ENCODE data around the gene SLC33A1.
"Not testable (repeated sequence)": the region's sequence is repeated elsewhere in the genome, so short reads cannot be mapped to it uniquely, and the experiment has no call there.

SLC33A1 gene

GRCh38 chr3:155863072-155863784 lies 9.0 kb upstream of the SLC33A1 start:
- Histone ChIP-seq H3K27ac (no peak overlapping the region), H3K4me3 (no peak overlapping the region)

- H3K27ac ChIP-seq = peak overlapping the region in 1 of 21 experiments; percentile 42
- H3K4me3 ChIP-seq = not testable (repeated sequence)
Measured at GRCh38 chr3:155862290-155862982, 8.2 kb upstream of the SLC33A1 start.

- Histone ChIP-seq H3K27ac (peak overlapping the region in 1 of 21 experiments; percentile 42), H3K4me3 (no peak overlapping the region)
Measured at GRCh38 chr3:155861476-155862183, 7.4 kb upstream of the SLC33A1 start.

GRCh38 chr3:155860424-155860823 lies 6.2 kb upstream of the SLC33A1 start:
- H3K27ac ChIP-seq, H3K4me3 ChIP-seq: not testable (repeated sequence)

GRCh38 chr3:155859859-155860258 lies 5.6 kb upstream of the SLC33A1 start:
- no peak overlapping the region for H3K27ac ChIP-seq
- H3K4me3 ChIP-seq = no peak overlapping the region

GRCh38 chr3:155853214-155854140 lies 750 bp downstream of the SLC33A1 start:
- peak overlapping the region; percentile 6 to 98 (median 91) for H3K27ac ChIP-seq
- H3K4me3 ChIP-seq = peak overlapping the region; percentile 54 to 95 (median 82)

GRCh38 chr3:155852341-155852740 lies 1.9 kb downstream of the SLC33A1 start:
- peak overlapping the region; percentile 54 to 95 (median 82) for H3K4me3 ChIP-seq
- H3K27ac ChIP-seq = peak overlapping the region in 5 of 21 experiments; percentile 15 to 98 (median 94)

GRCh38 chr3:155849404-155849803 lies 4.8 kb downstream of the SLC33A1 start:
- not testable (repeated sequence) for H3K4me3 ChIP-seq, H3K27ac ChIP-seq

GRCh38 chr3:155847993-155848392 lies 6.2 kb downstream of the SLC33A1 start:
- Histone ChIP-seq H3K27ac (no peak overlapping the region), H3K4me3 (no peak overlapping the region)

GRCh38 chr3:155846119-155846518 lies 8.1 kb downstream of the SLC33A1 start:
- Histone ChIP-seq H3K4me3 (no peak overlapping the region), H3K27ac (no peak overlapping the region)

GRCh38 chr3:155843569-155843968 lies 10.7 kb downstream of the SLC33A1 start:
- Histone ChIP-seq H3K27ac (no peak overlapping the region), H3K4me3 (no peak overlapping the region)

GRCh38 chr3:155835341-155836071 lies 18.7 kb downstream of the SLC33A1 start:
- Histone ChIP-seq H3K4me3 (no peak overlapping the region), H3K27ac (no peak overlapping the region)

- not testable (repeated sequence) for H3K27ac ChIP-seq, H3K4me3 ChIP-seq
Measured at GRCh38 chr3:155828490-155829098, 25.6 kb downstream of the SLC33A1 start.

GRCh38 chr3:155815030-155815545 lies 39.1 kb downstream of the SLC33A1 start:
- no peak overlapping the region for H3K27ac ChIP-seq
- H3K4me3 ChIP-seq = no peak overlapping the region

GRCh38 chr3:155813224-155813623 lies 41.0 kb downstream of the SLC33A1 start:
- H3K27ac ChIP-seq, H3K4me3 ChIP-seq: not testable (repeated sequence)

- Histone ChIP-seq H3K27ac (no peak overlapping the region), H3K4me3 (no peak overlapping the region)
Measured at GRCh38 chr3:155809181-155809580, 45.0 kb downstream of the SLC33A1 start.

- Histone ChIP-seq H3K27ac (no peak overlapping the region), H3K4me3 (no peak overlapping the region)
Measured at GRCh38 chr3:155807823-155808222, 46.4 kb downstream of the SLC33A1 start.
